GM12892 (cell line): ENCODE measurements around the gene CDH6.

Source experiments
- DNase-seq: peaks from one replicate; pipeline ENCODE4 v3.0.0; 2011; ENCODE audit not compliant: insufficient read length
- FAIRE-seq: peaks from 2 replicates; lab custom pipeline; 2011; peaks lifted over from hg19 to GRCh38; lab: Jason Lieb, UNC
- POLR2A ChIP-seq: IDR thresholded peaks from 2 replicates; pipeline ENCODE4 v1.6.1; 2011; ENCODE audit warnings: low read depth, low read length, control low read depth
- POLR2AphosphoS5 ChIP-seq: IDR thresholded peaks from 2 replicates; pipeline ENCODE4 v1.6.1; 2011; ENCODE audit warnings: low read depth, low read length, control low read depth
- TAF1 ChIP-seq: IDR thresholded peaks from 2 replicates; pipeline ENCODE4 v1.6.1; 2011; ENCODE audit warnings: low read depth, mild to moderate bottlenecking, control low read depth, low read length, borderline replicate concordance

Gene CDH6

DNA sequence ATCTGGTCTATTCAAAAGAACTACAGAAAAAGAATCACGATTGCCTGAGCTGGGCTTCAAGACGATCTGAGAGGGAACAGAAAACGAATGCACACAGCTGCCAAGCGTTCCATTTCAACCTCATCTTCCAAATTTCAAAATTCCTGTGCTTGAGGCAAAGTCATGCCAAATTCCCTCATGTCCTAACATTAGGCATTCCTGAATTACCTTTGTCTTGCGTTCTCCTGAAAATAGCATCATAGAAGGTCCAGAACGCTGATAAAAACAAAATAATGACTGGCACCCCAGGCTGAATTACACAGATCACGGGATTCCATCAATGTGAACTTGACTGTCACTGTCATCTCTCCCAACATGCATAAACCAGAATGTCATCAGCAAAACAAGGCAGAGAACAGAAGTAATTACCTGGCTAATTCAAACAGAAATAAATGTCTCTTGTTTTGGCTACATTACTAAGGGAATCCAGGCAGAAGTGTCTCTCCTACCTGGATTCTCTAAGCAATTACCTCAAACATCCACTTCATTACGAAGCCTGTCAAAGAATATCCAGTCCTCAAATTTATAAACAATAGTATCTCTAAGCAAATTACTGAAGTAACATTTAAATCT is 12.0 kb upstream of the CDH6 start:
- TF ChIP-seq POLR2AphosphoS5, result no peak
- TF ChIP-seq TAF1, result no peak
- TF ChIP-seq POLR2A, result no peak
- FAIRE-seq, result no peak
- no peak for DNase-seq

- FAIRE-seq (no peak), DNase-seq (no peak)
Observed at GRCh38 chr5:31182136-31182535, 11.3 kb upstream of the CDH6 start.

GRCh38 chr5:31185951-31186350 is 7.5 kb upstream of the CDH6 start:
- FAIRE-seq (no peak), DNase-seq (no peak)
- TF ChIP-seq TAF1 (no peak), POLR2A (no peak), POLR2AphosphoS5 (no peak)

More at GRCh38 chr5:31182136-31182535, 11.3 kb upstream of the CDH6 start:
- TF ChIP-seq POLR2AphosphoS5 (no peak), POLR2A (no peak), TAF1 (no peak)

DNA sequence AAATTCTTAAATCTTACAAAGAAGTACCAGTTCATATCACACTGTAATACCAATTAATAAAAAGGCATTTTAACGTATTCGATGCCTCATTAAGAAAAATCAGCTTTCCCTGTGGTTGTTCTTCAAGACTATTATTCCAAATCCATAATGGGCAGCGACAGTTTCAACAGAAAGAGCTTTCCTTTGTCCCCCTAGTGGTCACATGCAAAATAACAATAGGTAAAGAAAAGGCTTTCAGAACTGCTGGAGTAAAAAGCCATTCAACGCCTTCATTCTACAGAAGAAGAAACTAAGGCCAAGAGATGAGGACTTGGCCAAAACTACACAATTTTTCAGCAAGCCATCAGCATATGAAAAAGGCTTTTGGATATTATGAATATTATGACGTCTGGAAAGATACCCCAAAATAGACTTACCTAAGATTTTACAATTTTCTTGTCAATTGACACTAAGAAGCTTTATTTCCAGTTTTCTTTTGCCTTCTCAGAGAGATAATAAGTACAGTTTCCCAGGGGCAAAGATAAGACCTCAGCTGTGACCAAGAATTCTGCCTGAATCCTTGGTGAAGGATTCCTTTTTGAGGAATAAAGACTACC is 6.7 kb upstream of the CDH6 start:
- DNase-seq (no peak), FAIRE-seq (no peak)
- TF ChIP-seq TAF1 (no peak), POLR2A (no peak), POLR2AphosphoS5 (no peak)

- no peak for TF ChIP-seq POLR2AphosphoS5
- FAIRE-seq (no peak), DNase-seq (no peak)
Observed at GRCh38 chr5:31187591-31187990, 5.9 kb upstream of the CDH6 start.

DNA sequence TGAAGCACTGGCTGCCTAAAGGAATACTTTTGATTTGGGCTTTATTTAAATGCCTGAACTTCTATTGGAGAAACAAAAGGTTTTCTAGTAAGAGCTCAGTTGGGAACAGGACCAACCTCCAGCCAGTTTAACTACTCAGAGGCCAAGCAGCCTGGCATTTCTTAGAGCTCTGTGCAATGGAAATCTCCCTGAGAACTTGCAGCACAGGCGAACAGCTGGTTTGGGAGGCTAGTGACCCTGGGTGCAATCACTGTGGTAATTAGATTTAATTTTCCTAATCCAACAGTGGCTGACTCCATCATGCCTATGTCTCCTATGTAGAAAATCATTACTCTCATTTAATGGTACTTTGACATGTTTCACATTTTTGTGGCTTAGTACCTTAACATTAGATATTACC is 1.0 kb upstream of the CDH6 start:
- FAIRE-seq (no peak), DNase-seq (no peak)
- TF ChIP-seq POLR2AphosphoS5 (no peak), POLR2A (no peak), TAF1 (no peak)

DNA sequence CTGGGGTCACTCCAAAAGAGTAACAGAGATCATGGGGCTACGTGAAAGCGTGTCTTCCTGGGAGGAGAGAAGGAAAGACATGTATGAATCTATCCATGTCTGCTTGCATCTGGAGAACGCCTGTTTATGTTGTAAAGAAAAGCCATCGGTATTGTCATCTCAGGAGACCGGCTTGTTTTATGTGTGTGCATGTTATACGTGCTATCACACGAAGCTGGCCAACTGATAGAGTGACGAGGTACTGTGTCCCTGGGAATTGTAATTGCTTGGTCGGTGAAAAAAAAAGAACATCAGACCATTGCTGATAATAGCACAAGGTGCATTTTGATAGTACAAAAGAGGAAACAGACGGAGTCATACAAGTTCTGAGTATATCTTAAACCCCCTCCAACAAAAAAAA is 370 bp upstream of the CDH6 start:
- no peak for FAIRE-seq
- TF ChIP-seq POLR2AphosphoS5, result no peak
- no peak for TF ChIP-seq TAF1
- no peak for TF ChIP-seq POLR2A
- DNase-seq, result no peak

- DNase-seq, result no peak
- FAIRE-seq, result no peak
- TF ChIP-seq TAF1, result no peak
- no peak for TF ChIP-seq POLR2A
- TF ChIP-seq POLR2AphosphoS5, result no peak
Observed at GRCh38 chr5:31194468-31194813, 955 bp downstream of the CDH6 start.

DNA sequence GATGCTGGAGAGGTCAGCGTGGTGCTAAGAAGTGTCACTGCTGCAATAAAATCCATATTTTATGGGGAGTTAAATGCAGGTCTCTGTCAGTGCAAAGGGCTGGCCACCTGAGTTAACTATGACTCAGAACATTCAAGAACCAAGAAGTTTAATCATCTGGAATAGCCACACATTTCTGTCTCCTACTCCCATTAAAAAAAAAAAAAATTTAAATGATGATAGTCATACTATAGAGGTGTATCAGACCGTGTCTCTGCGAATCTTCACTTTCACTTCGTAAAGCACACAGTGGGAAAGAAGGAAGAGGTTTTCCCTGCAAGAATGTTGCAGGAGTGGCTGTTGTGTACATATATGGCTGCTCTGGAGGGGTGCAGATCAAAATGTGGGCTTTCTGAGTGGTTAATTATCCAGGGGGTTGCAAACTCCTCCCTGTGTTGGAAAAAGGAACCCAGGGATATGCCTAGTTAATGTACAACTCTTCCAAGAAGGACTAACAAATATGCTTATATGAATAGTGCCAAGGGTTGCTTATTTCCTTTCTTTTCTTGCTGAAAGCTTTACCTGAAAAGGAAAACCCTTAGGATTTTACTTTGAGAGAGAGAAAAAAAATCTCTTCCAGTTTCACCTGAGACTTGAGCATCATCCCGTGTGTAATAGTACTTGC is 1.5 kb downstream of the CDH6 start:
- no peak for FAIRE-seq
- no peak for DNase-seq
- no peak for TF ChIP-seq POLR2AphosphoS5
- no peak for TF ChIP-seq TAF1
- no peak for TF ChIP-seq POLR2A

DNA sequence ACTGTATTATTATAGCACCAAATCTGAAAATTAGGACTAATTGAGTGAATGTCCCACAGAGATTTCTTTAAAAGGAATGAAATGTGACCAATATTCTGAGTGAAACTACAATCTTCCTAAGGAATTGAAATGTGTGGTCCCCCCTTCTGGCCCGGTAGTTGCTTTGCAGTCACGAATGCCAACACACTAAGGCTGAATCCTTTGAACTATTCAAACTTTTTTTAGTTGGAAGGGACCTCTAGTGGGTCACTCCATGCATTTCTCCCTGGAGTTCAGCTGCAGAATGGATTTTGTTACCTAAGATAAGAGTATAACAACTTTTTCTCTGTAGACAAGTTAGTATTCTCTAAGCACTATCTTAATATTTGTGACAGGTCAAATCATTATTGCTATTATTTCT is 2.8 kb downstream of the CDH6 start:
- no peak for FAIRE-seq
- no peak for TF ChIP-seq TAF1
- TF ChIP-seq POLR2A, result no peak
- TF ChIP-seq POLR2AphosphoS5, result no peak
- no peak for DNase-seq

DNA sequence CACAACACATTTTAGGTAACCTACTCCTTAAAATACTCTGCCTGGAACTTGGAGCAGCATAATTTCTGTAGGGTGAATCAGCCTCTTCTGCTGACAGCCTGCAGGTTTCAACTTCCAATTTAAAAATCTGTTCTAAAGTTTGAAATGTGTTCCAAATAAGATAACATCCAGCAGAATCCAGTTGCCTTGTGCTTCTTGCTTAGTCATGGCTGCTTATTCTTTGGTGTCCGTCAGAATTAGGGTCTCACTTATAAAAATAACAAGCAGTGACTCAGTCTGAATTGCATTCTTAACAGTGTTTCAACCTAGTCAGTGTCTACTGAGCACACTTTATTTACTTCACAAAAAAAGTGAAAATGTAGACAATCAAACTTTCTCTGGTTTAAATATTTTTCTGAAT is 3.7 kb downstream of the CDH6 start:
- no peak for FAIRE-seq
- TF ChIP-seq POLR2A (no peak), TAF1 (no peak), POLR2AphosphoS5 (no peak)
- no peak for DNase-seq

DNA sequence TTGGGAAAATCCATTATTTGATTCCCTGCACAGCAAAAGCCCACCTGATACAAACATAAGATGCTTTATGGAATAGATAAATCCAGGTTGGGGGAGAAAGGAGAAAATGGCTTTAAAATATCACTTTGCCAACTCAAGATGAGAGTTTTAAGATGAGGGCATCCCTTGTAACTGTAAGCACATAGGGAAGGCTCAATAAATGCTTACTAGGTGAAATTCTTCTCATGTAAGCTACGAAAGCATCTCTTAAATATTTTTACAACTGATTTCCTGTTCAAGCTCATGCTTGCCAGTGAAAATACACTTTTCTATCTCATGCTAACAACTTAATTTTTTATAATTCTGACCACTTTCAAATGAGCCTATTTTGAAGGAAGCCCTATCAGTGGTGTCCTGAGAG is 11.5 kb downstream of the CDH6 start:
- TF ChIP-seq TAF1, result no peak
- no peak for TF ChIP-seq POLR2A
- TF ChIP-seq POLR2AphosphoS5, result no peak
- FAIRE-seq (no peak), DNase-seq (no peak)

DNA sequence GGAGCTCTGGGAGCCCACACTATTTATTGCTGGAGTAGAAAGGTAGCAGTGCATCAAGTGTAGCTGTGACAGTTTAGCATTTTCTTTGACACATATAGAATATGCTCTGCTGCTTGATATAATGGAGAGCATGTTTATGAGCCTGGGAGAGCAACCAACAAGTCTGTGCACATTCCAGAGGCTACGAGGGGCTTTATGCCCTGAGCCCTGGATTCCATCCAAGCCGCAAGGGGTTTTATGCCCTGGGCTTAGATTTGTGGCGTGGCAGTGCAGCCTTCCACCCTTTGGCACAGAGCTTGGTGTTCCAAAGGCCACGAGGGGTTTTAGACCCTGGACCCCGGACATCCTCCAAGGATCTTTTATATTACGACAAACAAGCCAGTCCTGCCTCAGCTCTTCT is 14.6 kb downstream of the CDH6 start:
- TF ChIP-seq POLR2A (no peak), POLR2AphosphoS5 (no peak), TAF1 (no peak)
- DNase-seq (no peak), FAIRE-seq (no peak)
